Kidney tubule cell (primary cell): ENCODE measurements around the gene INPP5D.
A peak's percentile ranks its signal among the peaks of the same experiment; 100 is the strongest.
"Not testable (repeated sequence)": the region's sequence is repeated elsewhere in the genome, so short reads cannot be mapped to it uniquely, and the experiment has no call there.

Source experiments
- DNase-seq: peaks from one replicate; pipeline ENCODE4 v3.0.0-alpha.2; 2018; ENCODE audit warnings: low spot score

Gene INPP5D

DNA sequence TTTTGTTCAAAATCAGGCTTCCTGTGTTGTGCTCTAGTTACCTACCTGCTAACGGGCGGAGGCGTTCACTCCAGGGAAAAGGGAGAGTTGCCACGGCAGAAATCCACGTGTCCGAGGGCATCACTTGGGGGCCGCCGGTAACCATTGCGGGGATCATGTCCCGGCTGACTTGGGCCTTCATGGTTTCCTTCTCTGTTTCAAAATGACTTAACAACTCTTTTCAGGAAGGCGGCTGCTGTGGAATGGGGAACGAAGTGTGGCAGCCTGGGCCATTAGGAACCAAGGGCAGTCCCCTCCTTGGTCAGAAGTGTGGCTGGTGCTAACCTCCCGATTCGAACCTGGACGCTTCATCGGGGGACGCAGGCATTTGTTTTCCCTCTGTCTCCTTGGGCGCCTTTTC, 56.8 kb downstream of the INPP5D start:
- no peak for DNase-seq

- no peak for DNase-seq
Measured at GRCh38 chr2:233117351-233117750, 57.2 kb downstream of the INPP5D start.

- no peak for DNase-seq
Measured at GRCh38 chr2:233117811-233118647, 57.9 kb downstream of the INPP5D start.

DNA sequence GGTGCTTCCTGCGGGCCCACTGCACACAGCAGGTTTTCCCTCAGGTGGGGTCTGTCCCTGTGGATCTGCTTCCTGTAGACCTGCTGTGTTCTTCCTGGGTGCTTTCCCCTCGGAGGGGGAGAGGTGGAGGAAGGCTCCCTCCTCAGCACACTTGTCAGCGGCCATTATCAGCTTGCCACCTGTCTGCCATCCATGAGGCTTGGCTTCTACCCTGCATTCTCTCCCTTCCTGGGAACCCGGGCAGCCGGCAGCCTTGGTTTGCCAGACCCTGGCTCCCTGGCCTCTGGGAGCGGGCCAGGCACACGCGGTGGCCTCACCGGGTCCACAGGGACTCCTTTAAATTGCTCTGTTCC, 58.5 kb downstream of the INPP5D start:
- no peak for DNase-seq

GRCh38 chr2:233119123-233119522, 59.0 kb downstream of the INPP5D start:
- DNase-seq, result no peak

DNA sequence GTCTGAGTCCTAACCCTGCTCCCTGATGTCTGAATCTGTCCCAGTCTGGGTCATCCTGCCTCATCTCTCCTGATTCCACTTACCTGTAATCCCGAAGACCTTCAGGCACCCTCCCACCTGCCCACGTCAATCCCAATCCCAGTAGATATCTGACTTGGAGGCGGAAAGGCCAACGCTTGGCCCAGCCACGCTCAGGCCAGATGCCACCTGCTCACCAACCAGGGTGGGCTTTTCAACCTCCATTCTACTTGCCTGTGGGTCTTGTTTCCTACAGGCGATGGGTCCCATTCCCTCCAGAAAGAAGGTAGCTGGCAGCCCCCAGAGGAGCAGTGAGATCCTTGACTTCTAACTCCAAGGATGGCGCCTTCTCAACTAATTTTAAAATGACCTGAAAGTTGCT, 59.7 kb downstream of the INPP5D start:
- DNase-seq, result no peak

DNA sequence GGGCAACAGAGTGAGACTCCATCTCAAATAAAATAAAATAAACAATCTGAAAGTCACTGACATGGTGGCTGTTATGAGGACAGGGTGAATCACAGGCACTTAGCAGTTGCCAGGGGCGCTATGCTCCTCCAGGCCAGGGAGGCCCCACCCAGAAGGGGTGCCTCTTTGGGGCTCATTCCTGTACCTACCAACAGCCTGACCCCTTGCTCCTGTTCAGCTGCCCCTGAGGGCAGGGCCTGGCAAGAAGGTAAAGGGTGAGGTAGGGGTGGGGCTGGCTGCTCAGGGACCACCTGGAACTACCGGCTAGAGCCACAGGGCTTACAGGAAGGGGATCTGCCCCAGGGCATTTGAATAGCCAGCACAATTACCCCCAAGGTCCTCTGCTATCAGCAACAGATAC, 60.3 kb downstream of the INPP5D start:
- no peak for DNase-seq

- DNase-seq, result no peak
Measured at GRCh38 chr2:233121856-233122255, 61.7 kb downstream of the INPP5D start.

GRCh38 chr2:233122541-233122940, 62.4 kb downstream of the INPP5D start:
- no peak for DNase-seq

GRCh38 chr2:233123576-233123975, 63.4 kb downstream of the INPP5D start:
- not testable (repeated sequence) for DNase-seq

DNA sequence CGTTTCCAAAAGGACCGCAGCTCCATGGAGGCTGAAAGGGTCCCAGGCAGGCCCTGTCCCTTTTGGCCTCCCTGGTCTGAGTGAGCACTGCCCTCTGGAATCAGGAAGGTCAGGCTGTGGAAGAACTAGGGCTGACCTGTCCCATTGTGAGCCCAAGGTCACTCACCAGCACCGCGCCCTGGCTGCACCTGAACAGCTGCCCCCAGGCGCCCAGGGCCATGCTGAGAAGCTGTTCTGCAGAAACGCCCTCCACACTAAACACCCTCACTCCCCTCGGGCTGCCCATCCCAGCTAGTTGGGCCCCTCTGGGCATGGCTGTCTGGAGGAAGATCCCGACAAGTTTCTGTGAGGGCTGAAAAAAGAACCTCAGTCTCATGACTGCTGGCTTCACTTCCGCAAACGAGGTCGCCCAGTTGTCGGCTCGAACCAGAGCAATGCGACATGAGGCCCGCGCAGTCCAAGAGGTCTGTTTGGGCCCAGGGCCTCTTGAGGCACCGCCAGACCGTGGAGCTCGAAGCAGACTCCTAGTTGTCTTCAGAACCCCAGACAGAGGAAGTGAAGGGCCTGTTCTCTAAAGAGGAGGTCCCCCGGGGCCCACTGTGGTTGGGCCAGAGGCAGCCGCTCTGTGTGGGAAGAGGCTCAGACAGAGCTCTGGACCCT, 64.4 kb downstream of the INPP5D start:
- no peak for DNase-seq

DNA sequence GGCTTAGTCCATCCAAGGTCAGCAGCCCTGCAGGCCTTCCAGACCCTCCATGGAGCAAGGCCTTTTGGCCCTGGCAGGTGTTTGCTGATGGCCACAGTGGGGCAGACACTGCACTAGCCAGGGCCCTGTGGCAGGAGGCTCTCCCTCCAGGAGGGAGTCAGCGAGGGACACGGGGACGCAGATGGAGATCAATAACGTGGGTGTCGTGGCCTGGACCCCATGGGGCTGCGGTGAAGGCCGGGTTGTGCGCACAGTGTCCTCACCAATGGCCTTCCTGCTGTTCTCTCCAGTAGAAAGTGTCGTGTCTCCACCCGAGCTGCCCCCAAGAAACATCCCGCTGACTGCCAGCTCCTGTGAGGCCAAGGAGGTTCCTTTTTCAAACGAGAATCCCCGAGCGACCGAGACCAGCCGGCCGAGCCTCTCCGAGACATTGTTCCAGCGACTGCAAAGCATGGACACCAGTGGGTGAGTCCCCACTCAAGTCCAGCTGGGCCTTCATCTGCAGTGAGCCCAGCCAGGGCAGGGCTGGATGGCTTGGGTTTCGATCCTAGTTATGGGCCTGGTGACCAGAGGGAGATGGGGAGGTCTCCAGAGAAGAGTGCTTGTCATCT, 65.4 kb downstream of the INPP5D start:
- DNase-seq, result no peak

DNA sequence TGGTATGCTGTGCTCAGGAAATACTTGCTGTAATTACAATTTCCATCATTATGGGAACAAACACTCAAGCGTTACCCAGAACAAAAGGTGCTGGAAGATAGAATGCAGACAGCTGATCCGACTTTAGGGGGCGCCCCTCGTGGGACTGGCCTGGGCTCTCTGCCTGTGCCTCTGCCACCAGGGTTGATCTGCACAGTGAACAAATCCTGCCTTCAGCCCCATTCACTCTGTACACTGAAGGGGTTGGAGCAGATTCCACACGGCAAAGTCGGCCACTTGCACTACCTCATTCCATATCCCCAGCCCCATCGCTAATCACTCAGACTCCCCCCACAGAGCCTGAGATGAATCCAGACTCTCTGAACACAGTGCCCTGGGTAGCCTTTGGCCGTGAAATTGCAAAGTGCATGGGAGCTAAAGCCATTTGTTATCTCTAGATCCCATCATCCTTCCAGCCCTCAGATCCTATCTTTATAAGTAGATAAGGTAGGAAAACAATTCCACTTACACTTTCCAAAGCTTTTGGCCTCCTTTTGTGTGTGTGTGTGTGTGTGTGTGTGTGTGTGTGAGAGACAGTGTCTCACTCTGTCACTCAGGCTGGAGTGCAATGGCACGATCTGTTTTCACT, 69.3 kb downstream of the INPP5D start:
- DNase-seq, result no peak

GRCh38 chr2:233130024-233130423, 69.9 kb downstream of the INPP5D start:
- DNase-seq, result no peak

DNA sequence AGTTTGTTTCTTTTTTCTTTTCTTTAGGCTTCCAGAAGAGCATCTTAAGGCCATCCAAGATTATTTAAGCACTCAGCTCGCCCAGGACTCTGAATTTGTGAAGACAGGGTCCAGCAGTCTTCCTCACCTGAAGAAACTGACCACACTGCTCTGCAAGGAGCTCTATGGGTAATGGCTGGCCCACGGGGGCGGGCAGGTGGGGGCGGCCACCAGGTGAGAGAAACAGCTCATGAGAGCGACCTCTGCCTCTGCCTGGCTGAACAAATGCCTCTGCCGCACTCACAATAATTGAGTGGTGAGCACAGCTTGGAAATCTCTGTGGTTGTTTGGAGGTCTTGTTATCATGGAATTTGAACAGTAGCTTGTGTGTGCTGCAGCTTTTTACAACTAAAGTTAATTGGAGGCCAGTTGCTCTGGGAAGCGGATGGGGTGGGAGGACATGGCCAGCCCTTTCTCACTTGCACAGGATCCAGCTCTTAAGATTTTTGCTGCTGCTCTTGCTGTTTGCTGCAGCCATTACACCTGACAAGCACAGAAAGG, 70.4 kb downstream of the INPP5D start:
- DNase-seq, result no peak

DNA sequence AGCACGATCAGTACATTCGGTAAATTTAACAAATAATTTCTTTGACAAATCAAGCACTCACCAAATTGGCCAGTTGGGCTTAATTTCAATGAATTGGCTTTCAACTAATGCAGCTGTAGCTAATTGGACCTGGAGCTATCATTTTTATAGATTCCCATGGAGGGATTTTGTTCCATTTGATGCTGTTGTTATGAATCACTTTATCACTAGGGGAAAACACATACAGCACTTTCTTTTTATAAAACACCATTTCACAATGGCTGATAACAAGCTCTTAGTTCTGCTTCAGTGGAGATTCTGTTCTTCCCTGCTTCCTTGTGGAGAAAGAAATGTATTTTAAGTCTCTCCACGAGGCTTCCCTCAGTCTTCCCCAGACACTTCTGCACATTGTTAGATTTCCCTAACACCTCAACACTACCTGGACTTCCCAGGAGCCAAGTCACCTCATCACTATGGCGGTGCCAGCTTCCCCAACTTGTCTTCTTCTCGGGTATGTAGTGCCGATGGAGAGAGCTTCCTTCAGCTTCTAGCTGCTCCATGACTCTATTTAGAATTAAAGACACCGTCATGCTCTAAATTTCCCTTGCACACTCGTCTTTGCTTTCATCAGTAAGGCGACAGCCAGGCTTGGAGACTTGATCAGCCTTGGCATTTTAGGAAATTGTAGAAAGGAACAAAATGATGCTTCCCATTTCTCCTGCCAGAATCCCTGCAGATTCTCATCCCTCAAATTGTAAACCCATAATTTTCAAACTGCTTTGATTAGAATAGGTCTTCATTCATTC, 72.0 kb downstream of the INPP5D start:
- DNase-seq, result peak; percentile 7

DNA sequence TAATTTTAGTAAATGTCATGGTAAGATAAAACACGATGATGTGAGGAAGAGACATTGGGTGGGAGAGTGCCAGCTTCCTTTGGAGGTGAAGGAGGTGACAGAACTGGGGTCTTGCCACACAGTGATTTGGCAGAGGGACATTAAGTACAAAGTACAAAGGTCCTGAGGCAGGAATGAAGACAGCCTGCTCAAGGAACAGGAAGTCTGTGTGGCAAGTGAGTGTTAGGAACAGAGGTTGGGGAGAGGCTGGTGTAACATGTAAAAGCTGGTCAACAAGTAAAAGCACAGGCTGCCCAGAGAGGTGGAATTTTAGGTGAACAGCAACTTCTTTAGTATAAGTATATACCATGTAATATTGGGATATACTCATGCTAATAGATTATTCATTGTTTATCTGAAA, 73.1 kb downstream of the INPP5D start:
- DNase-seq, result no peak

DNA sequence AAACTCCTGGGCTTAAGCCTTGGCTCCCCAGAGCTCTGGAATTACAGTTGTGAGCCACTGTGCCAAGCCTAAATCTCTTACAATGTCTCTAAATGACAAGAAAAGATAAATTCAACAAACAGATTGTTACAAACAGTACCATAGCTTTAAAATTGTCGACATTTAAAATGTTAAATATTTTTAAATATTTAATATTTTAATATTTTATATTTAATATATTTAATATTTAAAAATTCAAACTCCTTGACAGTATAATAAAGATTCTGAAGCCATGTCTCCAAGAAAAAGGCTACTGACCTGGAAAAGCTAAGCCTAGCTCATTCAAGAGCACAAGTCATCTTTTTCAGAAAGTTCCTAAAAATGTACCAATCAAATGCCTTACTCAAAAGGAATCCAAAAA, 75.3 kb downstream of the INPP5D start:
- DNase-seq, result no peak

DNA sequence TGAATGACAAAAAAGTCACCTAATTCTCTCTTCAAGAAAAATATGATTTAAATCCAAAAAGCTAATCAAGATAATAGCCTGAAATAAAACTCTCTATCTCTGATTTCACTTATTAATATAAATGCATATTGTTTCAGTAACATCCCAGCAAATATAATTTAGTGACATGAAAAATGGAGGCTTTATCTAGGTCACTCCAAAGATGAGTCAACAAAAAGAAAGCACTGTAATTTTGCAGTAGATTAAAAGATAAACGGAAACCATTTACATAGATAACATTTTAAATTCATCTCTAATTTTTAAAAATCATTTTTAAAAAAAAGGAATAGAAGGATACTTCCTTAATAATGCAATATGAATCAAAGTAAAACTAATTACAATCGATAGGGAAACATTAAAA, 76.9 kb downstream of the INPP5D start:
- no peak for DNase-seq

GRCh38 chr2:233140077-233140585, 80.0 kb downstream of the INPP5D start:
- no peak for DNase-seq

GRCh38 chr2:233140978-233141377, 80.8 kb downstream of the INPP5D start:
- DNase-seq, result no peak

DNA sequence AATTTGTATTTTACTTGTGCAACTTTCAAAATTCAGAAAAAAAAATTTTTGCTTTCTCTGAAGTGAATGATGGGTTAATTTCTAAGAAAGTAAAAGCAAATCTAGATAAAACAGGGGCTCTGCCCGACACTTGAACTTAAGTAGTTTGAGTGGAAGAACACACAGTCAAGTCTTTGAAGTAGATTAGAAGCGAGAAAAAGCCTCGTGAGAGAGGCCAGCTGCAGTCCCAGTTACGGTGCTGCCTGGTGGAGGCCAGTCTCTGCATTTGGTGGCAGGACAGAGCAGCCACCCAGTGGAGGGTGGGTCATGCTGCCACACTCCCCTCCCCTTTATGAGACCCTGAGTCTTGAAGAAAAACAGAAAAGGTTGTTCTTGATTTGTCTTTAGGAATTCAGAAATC, 81.8 kb downstream of the INPP5D start:
- no peak for DNase-seq
